Esophagus muscularis mucosa (tissue), 4 donors: Measurements from ENCODE around the gene TLDC2. TPM values are rescaled to one million over a fixed set of nuclear protein-coding genes. Genes with fewer than 3 reads are reported as not detected.
"Not testable (repeated sequence)": the region's sequence is repeated elsewhere in the genome, so short reads cannot be mapped to it uniquely, and the experiment has no call there.

Source experiments
- DNase-seq: peaks from one replicate; pipeline ENCODE4 v3.0.0-alpha.2; 2017; ENCODE audit errors: extremely low spot score
- H3K27ac ChIP-seq, 4 donors: fragments of 200-600 bp; sonication (generic); replicated peaks in 1 of 4; 1 replicate in 3 of 4; 2 replicates in 1 of 4; pipeline ENCODE4 v1.5.1; 2016 to 2019; ENCODE audit warnings: mild to moderate bottlenecking in 1 of 4
- H3K27me3 ChIP-seq, 4 donors: fragments of 200-600 bp; sonication (generic); one replicate each; pipeline versions ENCODE4 v1.5.1 to v1.6.0; 2016 to 2019
- H3K36me3 ChIP-seq, 4 donors: fragments of 200-600 bp; sonication (generic); one replicate each; pipeline ENCODE4 v1.5.1; 2016 to 2019
- H3K4me1 ChIP-seq, 4 donors: fragments of 200-600 bp; sonication (generic); one replicate each; pipeline ENCODE4 v1.5.1; 2016 to 2019
- H3K4me3 ChIP-seq, 4 donors: fragments of 200-600 bp; sonication (generic); 1 replicate in 2 of 4; 2 replicates in 2 of 4; pipeline ENCODE4 v1.5.1; 2016 to 2019; ENCODE audit warnings: mild to moderate bottlenecking in 4 of 4, moderate library complexity in 1 of 4
- H3K9me3 ChIP-seq, 4 donors: fragments of 200-600 bp; sonication (generic); 1 replicate in 3 of 4; 2 replicates in 1 of 4; pipeline ENCODE4 v1.5.1; 2016 to 2019
- EP300 ChIP-seq: sonication (generic); formaldehyde crosslinking; IDR thresholded peaks from one replicate; pipeline ENCODE4 v1.6.1; 2017; ENCODE audit warnings: antibody characterized with exemption
- POLR2A ChIP-seq: fragments of 450-650 bp; IDR thresholded peaks from one replicate; pipeline ENCODE4 v1.6.1; 2017; ENCODE audit warnings: antibody characterized with exemption, moderate library complexity, mild to moderate bottlenecking, low read depth
- POLR2AphosphoS5 ChIP-seq, 2 donors: sonication (generic); formaldehyde crosslinking; IDR thresholded peaks; one replicate each; pipeline ENCODE4 v1.6.1; 2017; ENCODE audit warnings: antibody characterized with exemption in 2 of 2
- WGBS: methylation state at CpG from one replicate; pipeline ENCODE4 v1.1.5; 2018; 5-methylcytosine and 5-hydroxymethylcytosine counted together
- intact Hi-C: fragments of 100-400 bp; cut with DNase I; formaldehyde crosslinking; loops from one replicate; pipeline ENCODE4 v1.15.1; 2023
- total RNA-seq, 4 donors: library from RNA; depleted of rRNA; stranded (reverse); fragments of >200 nt; gene quantifications; one replicate each; pipeline versions ENCODE4 v1.1.0 to v1.2.1, GENCODE V29; 2016
- TF ChIP-seq, protein P1 (sequence below), 3 experiments: fragments of 200-600 bp in 2 of 3; fragments of 450-650 bp in 1 of 3; sonication (generic) in 2 of 3; IDR thresholded peaks; one replicate each; pipeline ENCODE4 v1.5.1; 2017 to 2019; ENCODE audit warnings: antibody characterized with exemption in 3 of 3, mild to moderate bottlenecking in 2 of 3, moderate library complexity in 1 of 3

Gene TLDC2
- total RNA-seq, 4 donors from 2014 or later, result 0.34 to 0.66 (median 0.42) TPM; not detected in 1

DNA sequence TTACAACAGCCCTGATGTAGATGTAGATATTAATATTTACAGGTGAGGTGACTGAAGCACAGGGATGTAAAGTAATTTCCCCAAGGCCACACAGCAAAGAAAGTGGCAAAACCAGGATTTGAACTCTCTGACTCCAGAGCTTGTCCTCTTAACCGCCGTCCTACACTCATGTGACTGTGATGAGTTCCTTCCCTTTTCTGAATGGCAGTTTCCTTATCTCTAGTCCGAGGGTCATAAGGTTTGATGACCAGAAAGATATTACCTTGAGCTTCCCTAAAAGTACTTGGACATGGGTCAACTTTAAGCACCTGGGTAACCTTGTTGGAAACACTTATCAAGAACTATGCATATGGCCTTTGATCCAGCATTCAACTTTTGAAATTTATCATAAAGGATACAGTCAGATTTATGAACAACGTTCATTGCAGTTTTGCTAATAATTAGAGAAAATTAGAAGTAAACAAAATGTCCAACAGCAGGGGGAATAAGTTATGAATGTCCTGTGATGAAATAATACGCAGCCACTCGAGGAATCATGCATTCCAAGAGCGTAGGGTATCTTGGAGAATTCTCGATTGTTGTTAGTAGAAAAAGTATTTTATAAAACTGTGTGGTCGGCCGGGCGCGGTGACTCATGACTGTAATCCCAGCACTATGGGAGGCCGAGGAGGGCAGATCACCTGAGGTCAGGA lies 2.3 kb upstream of the TLDC2 start:
- no peak for TF ChIP-seq POLR2AphosphoS5 (IDR thresholded peaks at IDR 0.05)
- TF ChIP-seq EP300, result no peak
- TF ChIP-seq, protein P1, sequence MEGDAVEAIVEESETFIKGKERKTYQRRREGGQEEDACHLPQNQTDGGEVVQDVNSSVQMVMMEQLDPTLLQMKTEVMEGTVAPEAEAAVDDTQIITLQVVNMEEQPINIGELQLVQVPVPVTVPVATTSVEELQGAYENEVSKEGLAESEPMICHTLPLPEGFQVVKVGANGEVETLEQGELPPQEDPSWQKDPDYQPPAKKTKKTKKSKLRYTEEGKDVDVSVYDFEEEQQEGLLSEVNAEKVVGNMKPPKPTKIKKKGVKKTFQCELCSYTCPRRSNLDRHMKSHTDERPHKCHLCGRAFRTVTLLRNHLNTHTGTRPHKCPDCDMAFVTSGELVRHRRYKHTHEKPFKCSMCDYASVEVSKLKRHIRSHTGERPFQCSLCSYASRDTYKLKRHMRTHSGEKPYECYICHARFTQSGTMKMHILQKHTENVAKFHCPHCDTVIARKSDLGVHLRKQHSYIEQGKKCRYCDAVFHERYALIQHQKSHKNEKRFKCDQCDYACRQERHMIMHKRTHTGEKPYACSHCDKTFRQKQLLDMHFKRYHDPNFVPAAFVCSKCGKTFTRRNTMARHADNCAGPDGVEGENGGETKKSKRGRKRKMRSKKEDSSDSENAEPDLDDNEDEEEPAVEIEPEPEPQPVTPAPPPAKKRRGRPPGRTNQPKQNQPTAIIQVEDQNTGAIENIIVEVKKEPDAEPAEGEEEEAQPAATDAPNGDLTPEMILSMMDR (IDR thresholded peaks at IDR 0.05), result no peak
- no peak for TF ChIP-seq POLR2A
- intact Hi-C loops, result no loop called here
- Histone ChIP-seq H3K36me3 (no peaks in the 10 kb centered on the region), H3K9me3 (no peaks in the 10 kb centered on the region), H3K27me3 (no peaks in the 10 kb centered on the region), H3K27ac (no peak overlapping the region), H3K4me1 (peaks cover 0 to 5% (median 0%) of the 10 kb centered on the region in 4 donors), H3K4me3 (no peak overlapping the region)
- WGBS, result 80% methylated on average over 13 of the region's 13 CpGs
- DNase-seq, result no peak

DNA sequence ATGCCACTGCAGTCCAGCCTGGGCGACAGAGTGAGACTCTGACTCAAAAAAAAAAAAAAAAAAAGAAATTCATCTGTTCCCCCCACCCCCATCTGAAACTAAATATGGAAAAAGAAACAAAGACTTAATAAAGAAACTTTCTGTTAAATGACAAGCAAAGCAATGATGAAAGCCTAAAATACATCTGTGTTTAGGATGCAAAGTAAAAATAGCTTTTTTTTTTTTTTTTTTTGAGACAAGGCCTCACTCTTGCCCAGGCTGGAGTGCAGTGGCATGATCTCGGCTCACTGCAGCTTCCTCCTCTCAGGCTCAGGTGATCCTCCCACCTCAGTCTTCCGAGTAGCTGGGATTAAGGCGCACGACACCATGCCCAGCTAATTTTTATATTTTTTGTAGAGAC lies 845 bp upstream of the TLDC2 start:
- intact Hi-C loops, H3K4me3 ChIP-seq, H3K27me3 ChIP-seq, H3K4me1 ChIP-seq, H3K27ac ChIP-seq, DNase-seq, H3K9me3 ChIP-seq, H3K36me3 ChIP-seq: not testable (repeated sequence)
- 76% methylated on average over 5 of the region's 5 CpGs for whole genome bisulfite sequencing

DNA sequence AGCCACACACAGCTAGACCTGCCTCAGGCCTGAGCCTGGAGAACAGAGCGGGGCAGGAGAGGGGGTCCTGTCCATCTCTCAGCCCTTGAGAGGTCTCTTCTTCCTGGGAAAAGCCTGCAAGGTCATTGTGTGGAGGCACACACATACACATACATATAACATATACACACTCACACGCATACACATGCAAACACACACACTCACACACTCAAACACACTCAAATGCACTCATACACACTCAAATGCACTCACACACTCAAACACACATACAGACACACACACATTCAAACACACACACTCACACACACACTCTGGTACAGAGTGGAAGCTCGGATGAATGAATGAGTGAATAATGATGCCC lies 515 bp downstream of the TLDC2 start:
- intact Hi-C loops, result no loop called here
- Histone ChIP-seq H3K9me3 (no peaks in the 10 kb centered on the region), H3K36me3 (no peaks in the 10 kb centered on the region), H3K4me3 (no peak overlapping the region), H3K27ac (no peak overlapping the region), H3K4me1 (peaks cover 0 to 5% (median 0%) of the 10 kb centered on the region in 4 donors), H3K27me3 (no peaks in the 10 kb centered on the region)
- TF ChIP-seq, protein P1 (IDR thresholded peaks at IDR 0.05), result no peak
- WGBS, result 100% methylated on average over 2 of the region's 3 CpGs
- DNase-seq, result no peak

DNA sequence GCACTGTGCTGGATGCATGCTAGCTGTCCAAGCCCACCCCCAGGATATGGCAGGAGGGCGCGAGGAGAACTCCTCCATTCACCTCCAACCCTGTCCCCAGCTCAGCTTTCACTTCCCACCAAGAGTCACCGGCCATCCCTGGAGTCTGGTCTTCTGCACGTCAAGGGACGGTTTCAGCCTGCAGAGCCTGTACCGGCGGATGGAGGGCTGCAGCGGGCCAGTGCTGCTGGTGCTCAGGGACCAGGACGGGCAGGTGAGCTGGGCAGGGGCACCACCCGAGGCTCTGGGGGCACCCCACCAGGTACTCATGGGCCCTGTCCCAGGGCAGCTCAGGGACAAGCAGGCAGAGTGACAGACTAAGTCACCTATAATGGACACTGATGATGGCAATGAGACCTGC lies 3.0 kb downstream of the TLDC2 start:
- DNase-seq, result no peak
- no peaks in the 10 kb centered on the region for H3K27me3 ChIP-seq
- no peaks in the 10 kb centered on the region for H3K9me3 ChIP-seq
- 88% methylated on average over 5 of the region's 10 CpGs for WGBS
- H3K4me1 ChIP-seq, result no peaks in the 10 kb centered on the region
- no peak for TF ChIP-seq EP300
- TF ChIP-seq POLR2AphosphoS5 (IDR thresholded peaks at IDR 0.05), result no peak
- no peak for TF ChIP-seq POLR2A
- TF ChIP-seq, protein P1 (IDR thresholded peaks at IDR 0.05), result no peak
- intact Hi-C loops, result no loop called here
- no peaks in the 10 kb centered on the region for H3K36me3 ChIP-seq
- H3K4me3 ChIP-seq, result no peak overlapping the region
- no peak overlapping the region for H3K27ac ChIP-seq

DNA sequence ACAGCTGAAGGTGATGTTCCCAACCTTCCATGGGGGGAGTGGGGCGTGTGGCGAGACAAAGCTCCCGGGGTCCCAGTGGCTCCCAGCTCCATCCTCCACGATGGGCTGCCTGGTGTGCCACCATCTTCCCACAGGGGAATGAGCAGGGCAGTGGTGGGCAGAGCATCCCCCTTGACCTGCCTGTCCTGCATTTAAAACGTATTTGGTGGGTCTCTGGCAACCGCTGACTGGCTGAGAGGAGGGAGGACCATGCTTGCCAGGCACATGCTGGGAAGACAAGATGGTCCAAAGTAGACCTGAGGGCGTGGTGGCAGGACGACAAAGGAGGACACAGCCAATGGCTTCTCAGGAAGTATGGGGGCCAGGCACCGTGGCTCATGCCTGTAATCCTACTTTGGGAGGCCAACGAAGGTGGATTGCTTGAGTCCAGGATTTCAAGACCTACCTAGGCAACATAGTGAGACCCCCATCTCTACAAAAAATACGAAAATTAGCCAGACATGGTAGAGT lies 4.9 kb downstream of the TLDC2 start:
- Histone ChIP-seq H3K27me3 (no peaks in the 10 kb centered on the region), H3K36me3 (no peaks in the 10 kb centered on the region), H3K9me3 (no peaks in the 10 kb centered on the region), H3K4me3 (no peak overlapping the region), H3K4me1 (no peaks in the 10 kb centered on the region), H3K27ac (no peak overlapping the region)
- intact Hi-C loops, result loop anchor here (10.0 kb wide), 1 partner anchor 326 kb away; no protein-coding TSS in a partner anchor
- TF ChIP-seq, protein P1 (IDR thresholded peaks at IDR 0.05), result no peak
- TF ChIP-seq EP300 (no peak), POLR2AphosphoS5 (IDR thresholded peaks at IDR 0.05) (no peak), POLR2A (no peak)
- no peak for DNase-seq
- 93% methylated on average over 8 of the region's 11 CpGs for WGBS
